Cardiac septum (tissue), 1 donor: ENCODE data around the gene CHADL. TPM values are rescaled to one million over a fixed set of nuclear protein-coding genes. Genes with fewer than 3 reads are reported as not detected.

Experiments used
- DNase-seq: peaks from one replicate; pipeline ENCODE4 v3.0.0-alpha.2; 2020; ENCODE audit warnings: low spot score
- intact Hi-C: fragments of 100-400 bp; cut with DNase I; formaldehyde crosslinking; loops from one replicate; pipeline ENCODE4 v1.14.0; 2022
- total RNA-seq: library from RNA; stranded (reverse); fragmentation: NEBNext Ultra II Directional; extraction: Animal tissue kit (Norgen Biotek cat#: 25700); gene quantifications from one replicate; pipeline ENCODE4 v1.2.1, GENCODE V29; 2021
- donor health status: DM: no; HTN: no; CAD: no.

Gene CHADL
- total RNA-seq, 1 donor from 2014 or later, result 2.9 TPM

DNA sequence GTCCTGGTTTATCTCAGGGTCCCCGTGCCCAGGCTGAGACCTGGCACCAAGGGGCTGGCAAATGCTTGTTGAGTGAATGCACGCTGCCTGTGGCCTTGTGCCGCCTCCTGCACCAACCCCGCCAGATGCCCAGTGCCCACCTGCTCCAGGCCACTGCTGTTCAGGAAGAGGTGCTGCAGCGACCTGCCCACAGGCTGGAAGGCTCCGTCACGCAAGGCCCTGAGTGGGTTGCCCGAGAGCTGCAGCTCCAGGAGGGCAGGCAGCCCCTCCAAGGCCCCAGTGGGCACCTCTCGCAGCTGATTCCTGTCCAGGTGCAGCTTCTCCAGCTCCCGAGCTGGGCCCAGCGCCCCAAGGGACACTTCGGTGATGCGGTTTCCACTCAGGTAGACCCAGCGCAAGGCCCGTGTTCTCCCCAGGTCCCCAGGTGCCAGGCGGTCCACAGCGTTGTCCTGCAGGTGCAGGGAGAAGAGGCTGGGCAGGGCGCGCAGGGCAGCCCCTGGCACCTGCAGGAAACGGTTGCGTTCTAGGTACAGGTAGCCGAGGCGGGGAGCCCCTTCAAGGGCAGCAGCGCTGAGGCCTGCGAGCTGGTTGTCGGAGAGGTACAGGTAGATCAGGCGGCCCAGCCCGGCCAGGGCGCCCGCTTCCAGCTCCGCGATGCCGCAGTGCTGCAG is 3.6 kb downstream of the CHADL start:
- no peak for DNase-seq
- intact Hi-C loops, result no loop called here

DNA sequence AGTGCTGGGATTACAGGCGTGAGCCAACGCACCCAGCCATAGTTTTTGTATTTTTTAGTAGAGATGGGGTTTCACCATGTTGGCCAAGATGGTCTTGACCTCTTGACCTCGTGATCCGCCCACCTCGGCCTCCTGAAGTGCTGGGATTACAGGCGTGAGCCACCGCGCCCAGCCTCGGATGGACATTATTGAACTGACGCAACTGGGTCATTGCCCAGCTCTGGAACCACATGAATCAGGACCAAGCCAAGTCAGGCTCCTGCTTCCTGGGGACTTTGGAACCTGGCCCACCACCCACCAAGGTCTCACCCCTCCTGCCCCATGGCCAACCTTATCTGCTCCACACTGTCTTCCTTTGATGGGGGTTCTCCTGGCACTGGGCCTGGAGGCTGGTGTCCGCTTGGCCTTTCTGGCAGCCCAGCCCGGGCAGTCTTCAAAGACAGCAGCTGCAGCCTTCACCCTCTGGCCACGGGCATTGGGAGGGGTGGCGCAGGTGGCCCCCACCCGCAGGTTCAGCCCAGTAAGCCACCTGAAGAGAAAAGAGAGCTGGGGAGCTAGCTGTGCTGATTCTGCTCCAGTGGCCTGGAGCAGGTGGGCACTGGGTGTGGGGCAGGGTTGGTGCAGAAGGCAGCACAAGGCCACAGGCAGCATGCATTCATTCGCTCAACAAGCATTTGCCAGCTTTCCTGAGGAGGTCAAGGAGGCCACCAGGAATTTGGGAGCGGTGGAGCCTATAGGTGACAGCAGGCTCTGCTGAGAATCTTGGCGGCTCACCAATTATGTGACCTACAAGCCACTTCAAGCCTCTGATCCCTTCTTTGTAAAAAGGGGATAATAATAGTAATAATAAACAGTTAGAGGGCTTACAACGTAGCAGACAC is 5.7 kb downstream of the CHADL start:
- DNase-seq, result no peak
- intact Hi-C loops, result no loop called here

DNA sequence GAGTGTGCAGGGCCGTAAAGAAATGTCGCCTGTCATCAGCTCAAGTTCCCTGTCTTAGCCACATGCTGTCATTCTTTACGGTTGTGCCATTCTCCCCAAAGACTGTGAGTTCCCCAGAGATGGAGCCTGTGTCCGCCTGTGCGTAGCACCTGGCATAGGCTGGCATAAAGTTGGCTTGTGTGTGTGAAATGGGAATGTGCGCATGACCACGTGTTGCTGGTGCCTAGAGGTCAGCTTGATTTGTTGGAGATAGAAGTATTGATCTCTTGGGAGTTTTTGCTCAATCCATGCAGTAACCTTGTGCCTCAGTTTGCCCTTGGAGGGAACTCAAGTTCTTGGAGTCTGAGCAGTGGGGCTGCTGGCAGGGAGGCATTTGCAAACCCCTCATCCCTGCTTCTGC is 9.4 kb downstream of the CHADL start:
- intact Hi-C loops, result no loop called here
- DNase-seq, result no peak

DNA sequence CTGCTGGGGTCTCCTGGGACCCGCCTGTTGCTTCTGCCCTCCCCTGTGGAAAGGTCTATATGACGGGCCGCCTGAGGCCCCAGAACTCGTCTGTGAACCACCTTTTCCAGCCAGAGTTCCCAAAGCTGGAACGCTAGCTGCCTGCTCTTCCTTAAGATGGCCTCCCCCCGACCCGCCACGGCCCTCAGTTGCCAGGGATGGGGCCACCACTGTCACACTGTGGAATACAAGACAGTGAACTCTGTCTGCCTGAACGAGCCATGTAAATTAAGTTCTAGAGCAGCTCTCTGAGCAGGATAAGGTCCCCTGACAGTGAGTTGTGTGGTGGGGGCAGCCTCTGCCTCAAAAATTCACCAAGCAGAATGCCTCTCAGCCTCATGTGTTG is 10.3 kb downstream of the CHADL start:
- intact Hi-C loops, result no loop called here
- DNase-seq, result no peak

DNA sequence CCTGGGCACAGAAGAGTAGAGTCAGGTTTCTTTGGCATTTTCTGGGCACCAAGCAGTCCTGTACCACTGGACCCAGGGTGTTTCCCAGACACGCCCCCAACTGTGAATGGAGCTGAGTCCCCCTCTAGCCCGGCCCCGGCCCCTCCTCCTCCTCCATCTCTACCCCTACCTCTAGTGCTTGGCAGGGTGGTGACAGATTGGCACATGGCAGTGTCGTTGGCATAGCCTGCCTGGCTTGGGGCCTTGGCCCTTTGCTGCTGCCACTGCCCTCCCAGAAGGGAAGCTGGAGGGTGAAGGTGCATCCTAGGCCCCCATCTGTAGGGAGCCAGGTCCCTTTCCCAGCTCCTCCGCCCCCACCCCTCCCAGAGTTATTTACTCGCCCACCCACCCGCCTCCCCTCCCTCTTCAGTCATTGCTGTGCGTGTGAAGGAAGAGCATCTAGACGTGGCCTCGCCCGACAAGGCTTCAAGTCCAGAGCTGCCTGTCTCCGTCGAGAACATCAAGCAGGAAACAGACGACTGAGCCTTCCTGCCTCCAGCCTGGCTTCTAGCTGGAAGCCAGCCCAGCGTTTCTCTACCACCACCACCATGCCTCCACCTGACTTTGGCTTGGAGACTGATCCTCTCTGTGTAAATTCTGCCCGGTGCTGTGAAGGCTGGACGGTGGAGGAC is 10.9 kb downstream of the CHADL start:
- no peak for DNase-seq
- intact Hi-C loops, result no loop called here

DNA sequence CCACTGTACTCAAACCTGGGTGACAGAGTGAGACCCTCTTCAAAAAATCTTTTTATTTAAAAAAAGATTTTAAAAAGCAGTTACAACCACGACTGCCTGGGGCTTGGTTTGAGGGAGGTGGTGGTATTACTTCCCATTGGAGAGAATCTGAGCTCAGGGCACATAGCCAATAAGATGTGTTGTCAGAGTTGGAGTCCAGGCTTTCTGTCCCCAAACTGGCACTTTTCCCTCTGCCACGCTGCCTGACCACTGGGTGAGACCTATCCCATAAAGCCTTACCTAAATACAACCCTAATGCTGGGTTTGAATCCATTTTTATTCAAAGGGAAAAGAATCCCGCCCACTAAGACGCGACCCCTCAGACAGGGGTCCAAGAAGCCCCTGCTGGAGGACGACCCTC is 11.5 kb downstream of the CHADL start:
- no peak for DNase-seq
- intact Hi-C loops, result no loop called here

DNA sequence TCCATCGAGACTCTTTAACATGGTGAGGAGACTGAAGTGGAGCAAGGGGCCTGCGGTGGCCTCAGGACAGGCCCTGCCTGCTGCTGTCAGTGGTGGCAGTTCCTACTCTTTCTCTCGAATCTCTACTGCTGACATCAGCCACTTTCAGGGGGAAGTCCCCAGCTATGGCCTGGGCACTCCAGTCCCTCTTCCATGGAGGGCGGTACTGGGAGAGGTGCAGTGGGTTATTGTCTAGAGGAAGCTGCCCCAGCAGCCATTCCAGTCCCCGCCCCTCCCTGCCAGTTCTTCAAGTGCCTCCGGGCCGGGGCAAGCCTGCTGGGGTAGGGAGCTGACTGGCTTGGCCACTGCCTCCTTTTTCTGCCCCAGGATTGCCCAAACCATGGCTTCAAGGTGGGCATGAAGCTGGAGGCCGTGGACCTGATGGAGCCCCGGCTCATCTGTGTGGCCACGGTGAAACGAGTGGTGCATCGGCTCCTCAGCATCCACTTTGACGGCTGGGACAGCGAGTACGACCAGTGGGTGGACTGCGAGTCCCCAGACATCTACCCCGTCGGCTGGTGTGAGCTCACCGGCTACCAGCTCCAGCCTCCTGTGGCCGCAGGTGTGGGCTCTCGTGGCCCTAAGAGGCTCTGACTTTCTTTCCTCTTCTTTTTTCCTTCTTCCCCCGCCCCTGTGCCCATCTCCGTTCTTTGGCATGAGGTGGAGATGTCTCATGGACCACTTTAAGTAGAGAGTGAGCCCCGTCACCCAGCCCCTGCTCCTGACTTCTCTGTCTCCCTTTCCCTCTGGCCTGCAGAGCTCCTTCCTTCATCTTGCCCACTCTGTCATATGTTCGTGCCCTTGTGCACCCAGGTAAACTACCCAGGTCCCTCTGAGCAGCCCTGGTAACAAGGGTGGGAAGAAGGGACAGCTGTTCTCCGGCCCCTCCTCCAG is 13.7 kb downstream of the CHADL start:
- DNase-seq, result no peak

DNA sequence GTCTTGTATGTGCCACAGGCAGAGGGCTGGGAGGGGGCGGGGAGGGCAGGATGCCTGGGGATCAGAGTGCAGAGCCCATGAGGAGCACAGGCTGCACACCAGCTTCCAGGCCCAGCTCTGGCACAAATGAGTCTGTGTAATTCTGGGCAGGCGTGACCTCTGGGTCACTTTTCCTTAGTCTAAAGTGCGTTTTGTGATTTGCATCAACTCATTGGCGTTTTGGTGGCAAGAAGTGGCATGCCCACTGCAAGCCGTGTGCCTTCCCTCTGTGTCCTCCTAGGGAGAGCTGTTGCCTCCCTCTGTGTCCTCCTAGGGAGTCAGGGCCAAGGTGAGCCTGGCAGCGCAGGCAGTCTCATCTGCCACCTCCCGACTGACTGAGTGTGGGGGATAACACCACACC is 17.2 kb downstream of the CHADL start:
- intact Hi-C loops, result no loop called here
- no peak for DNase-seq

More for the DNA sequence above, 13.7 kb downstream of the CHADL start:
- intact Hi-C loops, result no loop called here

DNA sequence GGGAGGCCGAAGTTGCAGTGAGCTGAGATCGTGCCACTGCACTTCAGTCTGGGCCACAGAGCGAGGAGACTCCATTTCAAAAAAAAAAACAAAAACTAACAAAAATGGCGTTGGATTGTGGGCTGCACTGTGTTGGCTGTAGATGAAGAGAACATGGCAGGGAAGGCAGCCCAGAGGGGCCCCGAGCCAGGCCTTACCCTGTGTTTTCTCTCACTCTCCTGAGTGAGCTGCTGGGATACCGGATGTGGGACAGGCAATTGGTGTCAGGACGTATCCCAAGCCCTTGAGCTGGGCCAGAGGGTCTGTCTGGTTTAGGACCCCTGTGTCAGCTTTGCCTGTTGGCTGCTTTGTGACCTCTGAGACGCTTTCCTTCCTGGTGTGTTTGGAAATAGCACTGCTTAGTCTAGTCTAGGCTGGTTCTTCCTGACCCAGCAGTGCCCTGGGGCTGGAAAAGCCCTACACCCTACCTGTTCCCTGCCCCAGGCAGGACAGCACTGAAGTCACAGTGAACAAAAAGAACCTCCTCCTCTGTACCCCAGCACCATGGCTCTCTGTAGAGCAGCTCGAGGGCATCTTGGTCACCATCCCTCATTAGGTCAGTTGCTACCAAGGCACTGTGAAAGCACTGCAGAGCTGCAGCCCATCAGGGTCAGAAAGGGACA is 17.8 kb downstream of the CHADL start:
- intact Hi-C loops, result no loop called here
- DNase-seq, result no peak

DNA sequence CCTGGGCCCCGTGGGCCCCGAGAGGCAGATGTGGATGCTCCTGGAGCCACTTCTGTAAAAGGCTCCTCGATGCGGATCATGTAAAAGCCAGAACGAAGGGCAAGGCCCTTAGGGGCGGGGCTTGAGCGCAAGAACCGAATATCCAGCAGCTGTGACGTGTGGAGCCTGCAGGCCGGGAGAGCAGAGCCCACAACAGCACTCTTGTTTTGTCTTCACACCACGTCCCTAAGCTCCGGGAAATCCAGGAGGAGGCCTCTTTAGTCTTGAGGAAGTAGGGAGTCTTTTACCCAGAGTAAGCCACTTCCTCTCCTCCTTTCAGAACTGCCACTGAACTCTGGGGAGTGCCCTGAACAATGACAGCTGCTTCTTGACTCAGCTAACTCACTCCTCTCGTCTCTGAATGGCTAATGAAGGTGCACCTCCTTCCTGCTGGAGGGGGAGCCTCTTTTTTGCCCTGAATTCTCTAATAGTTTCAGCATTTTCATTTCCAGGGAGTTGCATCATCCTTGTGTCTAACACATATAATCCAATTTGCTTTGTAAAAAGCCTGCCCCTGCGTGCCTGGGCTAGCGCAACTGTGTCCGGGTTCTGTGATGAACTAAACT is 23.1 kb downstream of the CHADL start:
- DNase-seq, result peak; percentile 81
- intact Hi-C loops, result no loop called here

DNA sequence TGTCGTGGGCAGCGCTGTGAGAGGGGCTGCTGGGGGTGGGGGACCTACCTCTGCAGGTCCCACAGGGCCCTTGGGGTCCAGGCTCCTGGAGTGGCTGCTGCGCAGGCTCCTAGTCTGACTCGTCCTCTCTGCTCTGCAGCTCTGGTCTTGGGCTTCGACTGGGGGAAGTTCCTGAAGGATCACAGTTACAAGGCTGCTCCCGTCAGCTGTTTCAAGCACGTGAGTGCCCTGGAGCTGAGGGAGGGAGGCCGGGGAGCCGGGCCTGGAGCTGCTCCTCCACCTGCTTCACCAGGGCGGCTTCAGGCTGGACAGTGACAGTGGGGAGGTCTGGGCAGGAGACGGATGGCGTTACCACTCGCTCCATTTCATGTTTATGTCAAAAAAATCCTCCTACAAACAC is 23.7 kb downstream of the CHADL start:
- intact Hi-C loops, result no loop called here
- no peak for DNase-seq

DNA sequence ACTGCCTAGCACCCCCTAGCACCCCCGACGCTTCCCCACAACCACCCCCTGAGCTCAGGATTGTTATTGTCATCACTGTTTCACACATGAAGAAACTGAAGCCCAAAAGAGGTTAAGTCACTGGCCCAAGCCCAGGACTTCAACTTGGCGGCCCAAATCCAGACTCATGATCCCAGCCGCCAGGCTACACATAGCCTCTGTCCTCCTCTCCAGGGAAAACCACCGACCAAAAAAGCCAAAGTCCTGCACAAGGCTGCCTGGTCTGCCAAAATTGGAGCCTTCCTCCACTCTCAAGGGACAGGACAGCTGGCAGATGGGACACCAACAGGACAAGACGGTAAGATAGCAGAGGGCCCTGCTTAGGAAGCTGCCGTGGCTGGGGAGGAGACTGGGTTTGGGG is 24.8 kb downstream of the CHADL start:
- no peak for DNase-seq
- intact Hi-C loops, result no loop called here

DNA sequence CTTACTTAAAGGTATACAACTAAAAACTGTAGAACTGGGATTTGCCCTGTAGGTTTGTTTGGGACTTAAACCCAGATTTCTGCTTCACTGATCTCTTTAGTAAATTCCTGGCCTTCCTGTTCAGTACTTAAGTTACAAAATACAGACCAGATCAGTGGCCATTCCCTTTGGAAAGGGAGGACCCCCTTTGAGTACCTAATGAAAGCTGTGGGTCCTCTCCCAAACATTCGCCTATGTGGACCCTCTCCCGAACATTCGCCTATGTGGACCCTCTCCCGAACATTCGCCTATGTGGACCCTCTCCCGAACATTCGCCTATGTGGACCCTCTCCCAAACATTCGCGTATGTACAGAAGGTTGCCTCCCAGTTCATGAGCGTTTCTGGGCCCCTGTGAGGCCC is 25.3 kb downstream of the CHADL start:
- intact Hi-C loops, result no loop called here
- DNase-seq, result no peak

DNA sequence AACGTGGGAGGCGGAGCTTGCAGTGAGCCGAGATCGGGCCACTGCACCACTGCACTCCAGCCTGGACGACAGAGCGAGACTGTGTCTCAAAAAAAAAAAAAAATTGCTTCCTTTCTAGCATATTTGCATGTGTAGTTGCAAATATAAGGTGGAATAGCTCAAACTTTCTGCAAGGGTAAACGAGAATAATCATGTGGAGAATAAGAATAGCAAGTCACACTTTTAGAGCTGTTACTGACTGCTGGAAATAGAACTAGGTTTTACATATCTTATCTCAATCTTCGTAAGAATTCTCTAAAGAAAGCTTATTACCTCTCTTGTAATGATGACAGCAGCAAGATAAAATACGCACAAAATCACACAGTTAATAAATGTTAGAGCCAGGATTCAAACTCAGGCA is 34.0 kb downstream of the CHADL start:
- intact Hi-C loops, result loop anchor here (5.0 kb wide), 1 partner anchor 81 kb away; the partner anchor contains the start of gene RANGAP1
- no peak for DNase-seq

DNA sequence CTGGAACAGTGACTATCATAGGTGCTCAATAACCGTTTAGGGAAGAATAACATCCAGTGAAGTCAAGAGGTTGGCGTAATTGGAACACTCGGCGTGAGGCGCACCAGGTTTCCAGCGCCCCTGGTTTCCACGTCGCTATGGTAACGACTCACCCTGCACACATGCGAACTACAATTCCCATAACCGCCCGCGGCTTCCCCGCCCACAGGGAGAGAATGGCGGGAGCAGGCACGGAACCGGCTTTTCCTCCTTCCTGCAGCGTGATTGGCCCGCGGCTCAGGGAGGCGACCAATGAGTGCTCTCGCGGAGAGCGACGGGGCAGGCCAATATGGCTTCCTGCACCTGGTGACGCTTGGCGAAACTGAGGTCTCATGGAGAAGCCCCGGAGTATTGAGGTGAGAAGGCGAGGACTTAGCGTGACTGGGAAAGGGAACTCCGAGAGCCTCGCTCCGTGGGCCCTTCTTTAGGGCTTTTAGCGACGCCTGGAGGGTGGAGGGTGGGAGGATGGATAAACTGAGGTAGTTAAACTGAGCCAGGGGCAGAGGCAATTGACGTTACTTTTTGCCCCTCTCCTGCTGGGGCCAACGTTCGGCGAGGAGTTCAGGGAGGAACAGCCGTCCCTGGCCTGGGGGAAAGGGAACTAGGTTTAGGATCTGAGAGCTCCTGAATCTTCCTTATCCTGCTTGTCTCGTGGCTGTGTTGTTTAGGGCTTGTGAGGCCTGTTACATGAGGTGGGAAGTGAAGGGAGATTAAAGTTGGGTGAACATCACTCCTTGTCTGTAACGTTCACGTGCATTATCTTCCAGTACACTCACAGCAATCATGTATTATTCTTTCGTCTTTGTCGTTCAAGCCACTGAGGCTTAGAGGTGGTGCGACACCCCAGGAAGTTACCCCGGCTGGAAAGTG is 35.5 kb downstream of the CHADL start, which contains the start of gene L3MBTL2:
Gene L3MBTL2, plus strand, starts transcription at position 321 of the 909 bp plus-strand sequence. Its CDS starts 51 bp downstream, at position 372.
- peak; percentile 99 for DNase-seq
- intact Hi-C loops, result loop anchor here (5.0 kb wide), 1 partner anchor 82 kb away; the partner anchor contains the start of gene RANGAP1

DNA sequence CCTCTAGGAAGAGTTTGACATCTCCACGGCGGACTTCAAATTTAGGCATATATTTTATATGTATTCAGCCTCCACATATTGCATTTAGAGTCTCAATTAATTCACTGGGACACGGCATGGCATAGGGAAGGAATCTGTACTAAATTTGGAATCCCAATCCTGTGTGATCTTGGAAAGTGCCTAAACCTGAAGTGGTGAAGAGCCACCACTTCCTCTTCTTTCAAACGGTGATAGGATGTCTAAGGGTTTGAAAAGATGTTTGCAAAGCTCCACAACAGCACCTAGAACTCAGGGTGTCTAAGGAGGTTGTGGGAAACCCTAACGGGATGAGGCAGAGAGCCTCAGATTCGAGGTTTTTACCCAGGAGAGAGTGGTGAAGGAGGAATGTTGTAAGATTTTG is 36.7 kb downstream of the CHADL start:
- DNase-seq, result no peak
- intact Hi-C loops, result no loop called here

DNA sequence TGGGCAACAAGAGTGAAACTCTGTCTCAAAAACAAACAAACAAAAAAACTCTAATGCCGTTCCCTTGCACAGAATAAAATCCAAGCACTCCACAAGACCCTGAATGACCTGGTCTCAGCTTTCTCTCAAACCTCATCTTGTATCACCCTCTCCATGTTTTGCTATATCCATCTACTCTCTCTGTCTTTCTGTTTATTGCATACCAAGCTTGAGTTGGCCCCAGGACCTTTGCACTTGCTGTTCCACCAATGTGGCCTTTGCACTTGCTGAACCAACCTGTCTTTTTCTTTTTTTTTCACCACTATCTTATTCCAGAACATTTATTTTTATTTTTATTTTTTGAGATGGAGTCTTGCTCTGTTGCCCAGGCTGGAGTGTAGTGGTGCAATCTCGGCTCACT is 37.6 kb downstream of the CHADL start:
- no peak for DNase-seq
- intact Hi-C loops, result no loop called here
